Measurements from ENCODE around the gene KRTAP13-2. TPM values are rescaled to one million over a fixed set of nuclear protein-coding genes. Genes with fewer than 3 reads are reported as not detected.

The KRTAP13-2 gene
- total and polyA plus RNA-seq, 10 of the 15 experiments (the other 5 are each of a cell fraction or from before 2014, with no cell fraction given): not detected

DNA sequence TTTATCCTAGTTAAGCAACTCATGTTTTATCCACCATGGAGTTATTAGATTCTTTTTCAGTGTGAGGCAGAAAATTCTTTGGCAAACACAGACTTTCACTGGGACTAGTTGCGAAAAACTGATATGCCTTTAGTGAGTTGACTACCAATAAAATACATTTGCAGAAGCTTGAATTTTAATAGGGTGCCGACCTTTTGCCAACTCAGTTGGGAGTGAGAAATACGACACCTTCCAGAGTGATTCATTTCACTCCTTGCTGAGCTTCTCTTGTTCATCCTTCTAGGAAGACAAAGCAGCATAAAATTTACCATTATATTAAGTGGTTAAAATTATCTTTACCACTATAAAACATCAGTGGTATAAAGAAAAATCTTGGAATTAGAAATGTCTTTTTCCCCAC lies 22.5 kb downstream of the KRTAP13-2 start (continued):
- no peak for TF ChIP-seq HSF1 (IDR thresholded peaks at IDR 0.05; ENCODE audit: low read depth, low read length)
- TF ChIP-seq NFIC (IDR thresholded peaks at IDR 0.05; ENCODE audit: low read depth, low read length): no peak
- TF ChIP-seq ZNF207 (IDR thresholded peaks at IDR 0.05; ENCODE audit: borderline replicate concordance): no peak
- no peak for TF ChIP-seq CBX3 (IDR thresholded peaks at IDR 0.05; ENCODE audit: borderline replicate concordance, low read depth)

- intact Hi-C loops (cut with micrococcal nuclease; ENCODE audit: unreplicated experiment): no loop called here
- H3K4me1 ChIP-seq (ENCODE audit: control insufficient read depth, insufficient read depth, low read length): no peaks in the 10 kb centered on the region
- no peak for TF ChIP-seq NR2C2 (IDR thresholded peaks at IDR 0.05; ENCODE audit: borderline replicate concordance, control insufficient read depth, insufficient read length, low read depth)
- no peak for TF ChIP-seq ZNF622 (IDR thresholded peaks at IDR 0.05)
- TF ChIP-seq RAD51 (IDR thresholded peaks at IDR 0.05): no peak
- no peak for TF ChIP-seq NFXL1 (IDR thresholded peaks at IDR 0.05; ENCODE audit: borderline replicate concordance)
- TF ChIP-seq, protein P1, sequence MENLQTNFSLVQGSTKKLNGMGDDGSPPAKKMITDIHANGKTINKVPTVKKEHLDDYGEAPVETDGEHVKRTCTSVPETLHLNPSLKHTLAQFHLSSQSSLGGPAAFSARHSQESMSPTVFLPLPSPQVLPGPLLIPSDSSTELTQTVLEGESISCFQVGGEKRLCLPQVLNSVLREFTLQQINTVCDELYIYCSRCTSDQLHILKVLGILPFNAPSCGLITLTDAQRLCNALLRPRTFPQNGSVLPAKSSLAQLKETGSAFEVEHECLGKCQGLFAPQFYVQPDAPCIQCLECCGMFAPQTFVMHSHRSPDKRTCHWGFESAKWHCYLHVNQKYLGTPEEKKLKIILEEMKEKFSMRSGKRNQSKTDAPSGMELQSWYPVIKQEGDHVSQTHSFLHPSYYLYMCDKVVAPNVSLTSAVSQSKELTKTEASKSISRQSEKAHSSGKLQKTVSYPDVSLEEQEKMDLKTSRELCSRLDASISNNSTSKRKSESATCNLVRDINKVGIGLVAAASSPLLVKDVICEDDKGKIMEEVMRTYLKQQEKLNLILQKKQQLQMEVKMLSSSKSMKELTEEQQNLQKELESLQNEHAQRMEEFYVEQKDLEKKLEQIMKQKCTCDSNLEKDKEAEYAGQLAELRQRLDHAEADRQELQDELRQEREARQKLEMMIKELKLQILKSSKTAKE (IDR thresholded peaks at IDR 0.05; ENCODE audit: low read depth, poor library complexity, severe bottlenecking): no peak
- TF ChIP-seq, protein P2, sequence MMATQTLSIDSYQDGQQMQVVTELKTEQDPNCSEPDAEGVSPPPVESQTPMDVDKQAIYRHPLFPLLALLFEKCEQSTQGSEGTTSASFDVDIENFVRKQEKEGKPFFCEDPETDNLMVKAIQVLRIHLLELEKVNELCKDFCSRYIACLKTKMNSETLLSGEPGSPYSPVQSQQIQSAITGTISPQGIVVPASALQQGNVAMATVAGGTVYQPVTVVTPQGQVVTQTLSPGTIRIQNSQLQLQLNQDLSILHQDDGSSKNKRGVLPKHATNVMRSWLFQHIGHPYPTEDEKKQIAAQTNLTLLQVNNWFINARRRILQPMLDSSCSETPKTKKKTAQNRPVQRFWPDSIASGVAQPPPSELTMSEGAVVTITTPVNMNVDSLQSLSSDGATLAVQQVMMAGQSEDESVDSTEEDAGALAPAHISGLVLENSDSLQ (IDR thresholded peaks at IDR 0.05): no peak
- no peak for TF ChIP-seq SIN3A (IDR thresholded peaks at IDR 0.05; ENCODE audit: low read depth, low read length)
- TF ChIP-seq ZZZ3 (IDR thresholded peaks at IDR 0.05; ENCODE audit: control insufficient read depth, insufficient read length, low read depth): no peak
- TF ChIP-seq, protein P3, sequence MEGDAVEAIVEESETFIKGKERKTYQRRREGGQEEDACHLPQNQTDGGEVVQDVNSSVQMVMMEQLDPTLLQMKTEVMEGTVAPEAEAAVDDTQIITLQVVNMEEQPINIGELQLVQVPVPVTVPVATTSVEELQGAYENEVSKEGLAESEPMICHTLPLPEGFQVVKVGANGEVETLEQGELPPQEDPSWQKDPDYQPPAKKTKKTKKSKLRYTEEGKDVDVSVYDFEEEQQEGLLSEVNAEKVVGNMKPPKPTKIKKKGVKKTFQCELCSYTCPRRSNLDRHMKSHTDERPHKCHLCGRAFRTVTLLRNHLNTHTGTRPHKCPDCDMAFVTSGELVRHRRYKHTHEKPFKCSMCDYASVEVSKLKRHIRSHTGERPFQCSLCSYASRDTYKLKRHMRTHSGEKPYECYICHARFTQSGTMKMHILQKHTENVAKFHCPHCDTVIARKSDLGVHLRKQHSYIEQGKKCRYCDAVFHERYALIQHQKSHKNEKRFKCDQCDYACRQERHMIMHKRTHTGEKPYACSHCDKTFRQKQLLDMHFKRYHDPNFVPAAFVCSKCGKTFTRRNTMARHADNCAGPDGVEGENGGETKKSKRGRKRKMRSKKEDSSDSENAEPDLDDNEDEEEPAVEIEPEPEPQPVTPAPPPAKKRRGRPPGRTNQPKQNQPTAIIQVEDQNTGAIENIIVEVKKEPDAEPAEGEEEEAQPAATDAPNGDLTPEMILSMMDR (IDR thresholded peaks at IDR 0.05 in 2 of 3, conservative IDR thresholded peaks at IDR 0.05 in 1 of 3; ENCODE audit: control insufficient read depth in 2 of 3, extremely low read depth in 1 of 3, insufficient read depth in 1 of 3, low read depth in 3 of 3, low read length in 3 of 3): no peak
- TF ChIP-seq NBN (IDR thresholded peaks at IDR 0.05): no peak
- TF ChIP-seq IRF3 (IDR thresholded peaks at IDR 0.05): no peak
- no peak for TF ChIP-seq ZNF274 (IDR thresholded peaks at IDR 0.05; ENCODE audit: insufficient read depth, insufficient read length)
- TF ChIP-seq SP1 (IDR thresholded peaks at IDR 0.05; ENCODE audit: low read depth, low read length): no peak
These were observed 23.6 kb downstream of the KRTAP13-2 start, which contains the start of gene KRTAP23-1 for GRCh38 chr21:30348506-30348905. TSS of gene KRTAP23-1 (minus strand) at chr21:30348606. CDS start at chr21:30348606, 0 bp downstream.

More at GRCh38 chr21:30348506-30348905, 23.6 kb downstream of the KRTAP13-2 start, which contains the start of gene KRTAP23-1:
- Histone ChIP-seq H4K20me1 (ENCODE audit: control insufficient read depth, insufficient read depth) (no peaks in the 10 kb centered on the region), H3K9me3 (replicated peaks; ENCODE audit: control insufficient read depth, insufficient read depth, low read length) (no peaks in the 10 kb centered on the region), H3K4me2 (ENCODE audit: control insufficient read depth, insufficient read depth) (no peak within 1 kb of the TSS), H3K4me3 (no peak within 1 kb of the TSS), H3K9ac (ENCODE audit: control insufficient read depth, insufficient read depth, low read length) (no peak within 1 kb of the TSS), H3K27ac (ENCODE audit: control insufficient read depth, insufficient read depth) (no peak within 1 kb of the TSS), H3K27me3 (replicated peaks in 1 of 2; ENCODE audit: control insufficient read depth in 2 of 2, insufficient read depth in 2 of 2, low read length in 1 of 2) (no peaks in the 10 kb centered on the region), H3K79me2 (ENCODE audit: control insufficient read depth, insufficient read depth, low read length) (no peaks in the 10 kb centered on the region), H3K36me3 (ENCODE audit: control insufficient read depth in 2 of 2, insufficient read depth in 2 of 2, low read length in 1 of 2) (no peaks in the 10 kb centered on the region), H2AFZ (ENCODE audit: control insufficient read depth, low read depth, low read length) (no peak within 1 kb of the TSS)
- ChIA-PET CTCF (interaction anchor here (1.4 kb wide), 1 partner anchor 97 kb away, joined by 3 read pairs; no protein-coding TSS in a partner anchor), POLR2A (no interaction called here), SMC1A (ENCODE audit: uncharacterized antibody, unreplicated experiment) (no interaction called here), RAD21 (ENCODE audit: unreplicated experiment) (no interaction called here)
- ATAC-seq (no peak), FAIRE-seq (no peak), DNase-seq (ENCODE audit: low read depth, low spot score) (no peak)
- 2% methylated on average over 4 of the region's 4 CpGs for WGBS (ENCODE audit: insufficient coverage, insufficient replicate concordance, low lambda C conversion rate, missing lambda C conversion rate)
- BruUV-seq (replicated peaks): no TSS peak
- in situ Hi-C loops (cut with MboI): loop anchor here (10.0 kb wide), 1 partner anchor 1256 kb away; no protein-coding TSS in a partner anchor
